NCI-H1930 (cell line): ENCODE measurements around the gene SPATA7.

Experiments used
- DNase-seq, 2 experiments: peaks; one replicate each; lab custom pipeline; 2025; lab: John Stamatoyannopoulos, UW

The SPATA7 gene

GRCh38 chr14:88420187-88420586, 34.7 kb downstream of the SPATA7 start:
- no peak for DNase-seq

GRCh38 chr14:88421286-88421685, 35.8 kb downstream of the SPATA7 start:
- no peak for DNase-seq

- no peak for DNase-seq
Observed at GRCh38 chr14:88422047-88422446, 36.6 kb downstream of the SPATA7 start.

- no peak for DNase-seq
Observed at GRCh38 chr14:88422919-88423650, 37.6 kb downstream of the SPATA7 start.

- no peak for DNase-seq
Observed at GRCh38 chr14:88424573-88424972, 39.1 kb downstream of the SPATA7 start.

GRCh38 chr14:88426271-88426670, 40.8 kb downstream of the SPATA7 start:
- no peak for DNase-seq

GRCh38 chr14:88430976-88431375, 45.5 kb downstream of the SPATA7 start:
- no peak for DNase-seq

- no peak for DNase-seq
Observed at GRCh38 chr14:88437658-88438057, 52.2 kb downstream of the SPATA7 start.

GRCh38 chr14:88439088-88439487, 53.6 kb downstream of the SPATA7 start:
- DNase-seq: no peak

GRCh38 chr14:88452231-88452630, 66.8 kb downstream of the SPATA7 start:
- no peak for DNase-seq

- DNase-seq: no peak
Observed at GRCh38 chr14:88454886-88455285, 69.4 kb downstream of the SPATA7 start.

GRCh38 chr14:88463318-88463717, 77.9 kb downstream of the SPATA7 start:
- DNase-seq: no peak

GRCh38 chr14:88468406-88468805, 82.9 kb downstream of the SPATA7 start:
- DNase-seq: no peak

GRCh38 chr14:88470542-88471440, 85.3 kb downstream of the SPATA7 start:
- no peak for DNase-seq

- DNase-seq: no peak
Observed at GRCh38 chr14:88473791-88474190, 88.3 kb downstream of the SPATA7 start.

GRCh38 chr14:88476214-88476774, 90.8 kb downstream of the SPATA7 start:
- DNase-seq: no peak

GRCh38 chr14:88476825-88477224, 91.4 kb downstream of the SPATA7 start:
- DNase-seq: no peak

GRCh38 chr14:88477513-88478250, 92.2 kb downstream of the SPATA7 start:
- no peak for DNase-seq

GRCh38 chr14:88478931-88479330, 93.5 kb downstream of the SPATA7 start:
- no peak for DNase-seq

GRCh38 chr14:88479574-88479987, 94.1 kb downstream of the SPATA7 start:
- DNase-seq: no peak

GRCh38 chr14:88481059-88481458, 95.6 kb downstream of the SPATA7 start:
- DNase-seq: no peak

- no peak for DNase-seq
Observed at GRCh38 chr14:88481794-88482193, 96.3 kb downstream of the SPATA7 start.
